ENCODE results near the gene CYP1A2.

Gene CYP1A2
- total RNA-seq: 0 reads per million in 3 donors

DNA sequence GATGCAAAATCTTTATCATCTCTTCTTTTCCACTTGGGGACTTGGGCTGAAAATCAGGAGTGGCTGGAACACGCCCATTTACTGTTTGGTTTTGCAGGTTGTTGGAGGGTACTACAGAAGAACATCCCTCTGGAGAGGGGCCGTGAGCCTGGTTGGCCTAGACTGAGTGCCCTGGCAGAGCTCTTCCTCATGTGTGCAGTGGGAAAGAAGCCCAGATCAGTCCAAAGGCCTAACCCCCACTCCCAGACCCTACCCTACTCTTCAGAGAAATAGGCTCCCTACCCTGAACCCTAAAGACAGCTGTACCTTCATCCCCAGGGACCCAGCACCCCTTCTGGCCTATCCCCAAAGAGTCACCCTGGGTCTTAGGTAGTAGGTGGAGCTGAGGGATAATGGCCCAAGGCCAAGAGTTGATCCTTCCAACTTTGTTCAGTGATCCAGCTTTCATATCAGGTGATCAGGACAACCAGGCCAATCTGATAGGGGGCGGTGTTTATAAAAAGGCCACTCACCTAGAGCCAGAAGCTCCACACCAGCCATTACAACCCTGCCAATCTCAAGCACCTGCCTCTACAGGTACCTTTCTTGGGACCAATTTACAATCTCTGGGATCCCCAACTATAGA, at the start of gene CYP1A2:
Gene CYP1A2 (plus strand): TSS at position 524 of the 625 bp plus-strand sequence. CDS start 894 bp downstream, outside the sequence.
- Histone ChIP-seq H3K4me1 (ENCODE audit: control insufficient read depth, insufficient read depth, low read length, poor library complexity, severe bottlenecking) (no peaks in the 10 kb centered on the region), H3K27me3 (replicated peaks; ENCODE audit: control insufficient read depth, insufficient read depth, low read length, poor library complexity, severe bottlenecking) (no peaks in the 10 kb centered on the region), H3K4me3 (ENCODE audit: insufficient read depth, low read depth, low read length, poor library complexity, severe bottlenecking) (no peak within 1 kb of the TSS), H3K9me3 (ENCODE audit: control insufficient read depth, low read length) (no peaks in the 10 kb centered on the region), H3K36me3 (ENCODE audit: control insufficient read depth, insufficient read depth, low read length) (no peaks in the 10 kb centered on the region), H3K27ac (ENCODE audit: insufficient read depth, low read length, poor library complexity, severe bottlenecking) (no peak within 1 kb of the TSS)
- DNase-seq: no peak

DNA sequence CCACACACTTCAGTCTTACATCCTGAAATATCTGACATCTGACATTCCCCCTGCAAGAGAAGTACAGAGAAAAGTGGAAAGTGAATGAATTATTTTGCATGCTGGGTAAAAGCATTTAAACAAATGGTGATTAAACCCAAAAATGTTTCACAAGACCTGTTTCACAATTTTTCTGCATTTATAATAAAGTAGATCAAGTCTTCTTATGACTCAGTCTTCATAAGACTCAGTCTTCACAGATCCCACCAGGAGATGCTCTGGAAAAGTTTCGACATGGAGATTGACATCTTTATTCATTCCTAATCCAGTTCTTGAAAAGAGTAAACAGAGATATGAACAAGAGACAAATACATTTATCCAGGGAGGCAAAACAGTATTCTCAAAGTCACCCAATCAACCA, 39.6 kb upstream of the CYP1A2 start:
- Histone ChIP-seq H3K4me1 (ENCODE audit: control insufficient read depth, insufficient read depth, low read length, poor library complexity, severe bottlenecking) (peaks cover 3% of the 10 kb centered on the region), H3K9me3 (ENCODE audit: control insufficient read depth, low read length) (no peaks in the 10 kb centered on the region), H3K27ac (ENCODE audit: insufficient read depth, low read length, poor library complexity, severe bottlenecking) (no peak overlapping the region), H3K4me3 (ENCODE audit: insufficient read depth, low read depth, low read length, poor library complexity, severe bottlenecking) (no peak overlapping the region), H3K27me3 (replicated peaks; ENCODE audit: control insufficient read depth, insufficient read depth, low read length, poor library complexity, severe bottlenecking) (no peaks in the 10 kb centered on the region), H3K36me3 (ENCODE audit: control insufficient read depth, insufficient read depth, low read length) (no peaks in the 10 kb centered on the region)
- no peak for DNase-seq

- H3K4me1 ChIP-seq (ENCODE audit: control insufficient read depth, insufficient read depth, low read length, poor library complexity, severe bottlenecking): peaks cover 3% of the 10 kb centered on the region
- H3K36me3 ChIP-seq (ENCODE audit: control insufficient read depth, insufficient read depth, low read length): no peaks in the 10 kb centered on the region
- no peak for DNase-seq
- no peaks in the 10 kb centered on the region for H3K27me3 ChIP-seq (replicated peaks; ENCODE audit: control insufficient read depth, insufficient read depth, low read length, poor library complexity, severe bottlenecking)
- no peak overlapping the region for H3K4me3 ChIP-seq (ENCODE audit: insufficient read depth, low read depth, low read length, poor library complexity, severe bottlenecking)
- no peaks in the 10 kb centered on the region for H3K9me3 ChIP-seq (ENCODE audit: control insufficient read depth, low read length)
- no peak overlapping the region for H3K27ac ChIP-seq (ENCODE audit: insufficient read depth, low read length, poor library complexity, severe bottlenecking)
Measured at GRCh38 chr15:74709892-74710291, 38.8 kb upstream of the CYP1A2 start.

DNA sequence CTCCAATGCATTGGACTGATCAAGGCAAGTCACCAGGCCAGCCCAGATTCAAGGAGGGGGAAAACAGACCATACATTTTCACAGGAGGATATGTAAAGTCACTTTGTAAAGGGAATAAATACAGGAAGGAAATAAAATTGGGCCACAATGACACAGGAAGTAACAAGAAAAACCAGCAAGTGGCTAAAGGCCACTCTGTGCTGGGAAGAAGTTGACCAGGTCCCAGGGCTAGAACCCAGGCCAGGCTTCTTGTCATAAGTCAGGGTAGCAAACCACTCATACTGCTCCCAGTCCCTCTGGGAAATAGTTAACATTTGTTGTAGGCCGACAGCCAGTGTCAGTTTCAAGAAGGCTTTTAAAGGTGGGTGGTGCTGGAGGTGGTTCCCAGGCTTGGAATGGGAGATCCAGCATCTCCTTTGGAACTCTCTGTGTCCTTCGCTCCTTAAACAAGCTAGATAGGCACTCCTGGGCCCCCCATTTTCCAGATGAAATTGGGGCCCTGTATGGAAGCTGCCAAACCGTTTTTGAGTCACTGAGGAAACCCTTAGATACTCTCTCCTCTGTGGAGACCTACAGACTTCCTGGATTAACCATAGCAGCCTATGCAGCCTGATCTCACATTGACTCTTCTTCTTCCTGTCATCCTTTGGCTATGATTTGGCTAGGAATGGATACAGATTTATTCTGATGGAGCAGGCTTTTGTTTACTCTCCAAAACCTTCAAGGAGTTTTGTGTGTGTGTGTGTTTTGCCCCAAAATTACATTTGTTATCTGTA, 38.1 kb upstream of the CYP1A2 start:
- DNase-seq: no peak
- Histone ChIP-seq H3K4me3 (ENCODE audit: insufficient read depth, low read depth, low read length, poor library complexity, severe bottlenecking) (no peak overlapping the region), H3K27me3 (replicated peaks; ENCODE audit: control insufficient read depth, insufficient read depth, low read length, poor library complexity, severe bottlenecking) (no peaks in the 10 kb centered on the region)

GRCh38 chr15:74712311-74712710, 36.3 kb upstream of the CYP1A2 start:
- Histone ChIP-seq H3K27ac (ENCODE audit: insufficient read depth, low read length, poor library complexity, severe bottlenecking) (no peak overlapping the region), H3K27me3 (replicated peaks; ENCODE audit: control insufficient read depth, insufficient read depth, low read length, poor library complexity, severe bottlenecking) (no peaks in the 10 kb centered on the region), H3K4me1 (ENCODE audit: control insufficient read depth, insufficient read depth, low read length, poor library complexity, severe bottlenecking) (peaks cover 3% of the 10 kb centered on the region), H3K36me3 (ENCODE audit: control insufficient read depth, insufficient read depth, low read length) (no peaks in the 10 kb centered on the region), H3K9me3 (ENCODE audit: control insufficient read depth, low read length) (no peaks in the 10 kb centered on the region), H3K4me3 (ENCODE audit: insufficient read depth, low read depth, low read length, poor library complexity, severe bottlenecking) (no peak overlapping the region)
- DNase-seq: no peak

More for the DNA sequence above, 38.1 kb upstream of the CYP1A2 start:
- H3K4me1 ChIP-seq (ENCODE audit: control insufficient read depth, insufficient read depth, low read length, poor library complexity, severe bottlenecking): peaks cover 3% of the 10 kb centered on the region
- H3K27ac ChIP-seq (ENCODE audit: insufficient read depth, low read length, poor library complexity, severe bottlenecking): no peak overlapping the region
- no peaks in the 10 kb centered on the region for H3K36me3 ChIP-seq (ENCODE audit: control insufficient read depth, insufficient read depth, low read length)
- no peaks in the 10 kb centered on the region for H3K9me3 ChIP-seq (ENCODE audit: control insufficient read depth, low read length)

DNA sequence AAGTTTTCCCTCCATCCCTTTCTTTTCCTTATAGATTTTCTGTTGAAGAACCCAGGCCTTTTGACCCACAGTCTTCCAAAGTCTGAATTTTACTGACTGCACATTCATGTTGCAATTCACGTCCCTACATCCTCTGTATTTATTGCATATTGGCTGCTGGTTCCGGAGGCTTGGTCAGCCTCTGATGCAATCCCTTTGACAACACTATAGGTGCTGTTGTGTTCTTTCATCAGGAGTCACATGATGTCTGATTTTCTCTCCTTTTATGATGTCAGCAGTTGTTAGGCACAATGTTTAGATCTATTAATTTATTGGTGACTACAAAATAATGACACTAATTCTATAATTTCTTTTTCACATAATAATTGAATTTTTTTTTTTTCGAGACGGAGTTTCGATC, 32.0 kb upstream of the CYP1A2 start:
- Histone ChIP-seq H3K4me1 (ENCODE audit: control insufficient read depth, insufficient read depth, low read length, poor library complexity, severe bottlenecking) (no peaks in the 10 kb centered on the region), H3K36me3 (ENCODE audit: control insufficient read depth, insufficient read depth, low read length) (no peaks in the 10 kb centered on the region), H3K27ac (ENCODE audit: insufficient read depth, low read length, poor library complexity, severe bottlenecking) (no peak overlapping the region), H3K4me3 (ENCODE audit: insufficient read depth, low read depth, low read length, poor library complexity, severe bottlenecking) (no peak overlapping the region), H3K9me3 (ENCODE audit: control insufficient read depth, low read length) (no peaks in the 10 kb centered on the region), H3K27me3 (replicated peaks; ENCODE audit: control insufficient read depth, insufficient read depth, low read length, poor library complexity, severe bottlenecking) (no peaks in the 10 kb centered on the region)
- no peak for DNase-seq

- H3K36me3 ChIP-seq (ENCODE audit: control insufficient read depth, insufficient read depth, low read length): no peaks in the 10 kb centered on the region
- peaks cover 7% of the 10 kb centered on the region for H3K4me1 ChIP-seq (ENCODE audit: control insufficient read depth, insufficient read depth, low read length, poor library complexity, severe bottlenecking)
- H3K27ac ChIP-seq (ENCODE audit: insufficient read depth, low read length, poor library complexity, severe bottlenecking): no peak overlapping the region
- no peak for DNase-seq
- no peaks in the 10 kb centered on the region for H3K9me3 ChIP-seq (ENCODE audit: control insufficient read depth, low read length)
- no peaks in the 10 kb centered on the region for H3K27me3 ChIP-seq (replicated peaks; ENCODE audit: control insufficient read depth, insufficient read depth, low read length, poor library complexity, severe bottlenecking)
- H3K4me3 ChIP-seq (ENCODE audit: insufficient read depth, low read depth, low read length, poor library complexity, severe bottlenecking): no peak overlapping the region
Measured at GRCh38 chr15:74722591-74722990, 26.1 kb upstream of the CYP1A2 start.

DNA sequence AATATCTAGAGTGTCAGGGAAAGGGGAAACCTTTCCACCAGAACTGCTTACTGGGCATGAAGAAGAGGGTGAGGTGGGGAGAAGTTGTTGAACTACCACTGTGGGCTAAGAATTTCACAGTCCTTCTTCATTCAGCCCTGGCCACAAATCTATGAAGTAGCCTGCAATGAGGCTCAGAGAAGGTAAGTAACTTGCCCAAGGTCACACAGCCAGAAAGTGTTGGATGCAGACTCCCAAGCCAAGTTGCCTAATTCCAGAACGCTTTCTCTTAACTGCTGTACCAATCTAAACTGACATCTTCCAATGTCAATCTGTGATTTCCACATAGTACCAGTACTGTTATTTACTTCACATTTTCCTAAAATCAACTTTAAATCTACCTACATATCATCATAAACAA, 25.5 kb upstream of the CYP1A2 start:
- H3K4me1 ChIP-seq (ENCODE audit: control insufficient read depth, insufficient read depth, low read length, poor library complexity, severe bottlenecking): peaks cover 7% of the 10 kb centered on the region
- H3K27me3 ChIP-seq (replicated peaks; ENCODE audit: control insufficient read depth, insufficient read depth, low read length, poor library complexity, severe bottlenecking): no peaks in the 10 kb centered on the region
- H3K9me3 ChIP-seq (ENCODE audit: control insufficient read depth, low read length): no peaks in the 10 kb centered on the region
- no peak for DNase-seq
- H3K27ac ChIP-seq (ENCODE audit: insufficient read depth, low read length, poor library complexity, severe bottlenecking): no peak overlapping the region
- no peaks in the 10 kb centered on the region for H3K36me3 ChIP-seq (ENCODE audit: control insufficient read depth, insufficient read depth, low read length)
- H3K4me3 ChIP-seq (ENCODE audit: insufficient read depth, low read depth, low read length, poor library complexity, severe bottlenecking): no peak overlapping the region

DNA sequence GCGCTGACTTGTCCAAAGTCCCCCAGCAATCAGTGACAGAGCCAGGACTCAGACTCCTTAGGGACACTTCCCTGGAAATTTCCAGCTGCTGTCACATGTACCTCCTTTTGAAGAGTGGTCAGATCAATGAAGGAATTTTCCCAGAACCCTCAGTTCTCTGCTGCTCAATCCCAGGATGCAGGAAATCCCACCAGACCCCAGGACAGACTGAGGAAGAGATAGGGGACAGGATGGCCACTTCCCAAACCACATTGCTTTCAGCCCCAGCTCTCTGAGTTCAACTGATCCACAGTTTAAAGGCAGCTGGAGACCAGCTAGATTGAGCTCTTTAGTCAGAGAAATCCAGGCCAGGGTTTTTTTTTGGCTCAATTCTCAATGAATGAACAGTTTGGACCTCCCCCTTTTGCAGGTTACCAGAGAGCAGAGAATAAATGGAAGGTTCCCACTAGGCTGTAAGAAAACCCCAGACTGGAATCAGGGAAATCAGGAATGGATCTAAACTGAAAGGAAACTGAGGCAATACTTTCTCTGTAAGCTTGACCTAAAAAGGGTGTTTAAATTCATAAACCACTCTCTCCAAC, 24.8 kb upstream of the CYP1A2 start:
- Histone ChIP-seq H3K9me3 (ENCODE audit: control insufficient read depth, low read length) (no peaks in the 10 kb centered on the region), H3K4me1 (ENCODE audit: control insufficient read depth, insufficient read depth, low read length, poor library complexity, severe bottlenecking) (peaks cover 7% of the 10 kb centered on the region), H3K36me3 (ENCODE audit: control insufficient read depth, insufficient read depth, low read length) (no peaks in the 10 kb centered on the region), H3K27me3 (replicated peaks; ENCODE audit: control insufficient read depth, insufficient read depth, low read length, poor library complexity, severe bottlenecking) (no peaks in the 10 kb centered on the region), H3K4me3 (ENCODE audit: insufficient read depth, low read depth, low read length, poor library complexity, severe bottlenecking) (no peak overlapping the region), H3K27ac (ENCODE audit: insufficient read depth, low read length, poor library complexity, severe bottlenecking) (no peak overlapping the region)
- DNase-seq: no peak

GRCh38 chr15:74724570-74725224, 23.9 kb upstream of the CYP1A2 start:
- no peak overlapping the region for H3K27ac ChIP-seq (ENCODE audit: insufficient read depth, low read length, poor library complexity, severe bottlenecking)
- no peak for DNase-seq
- no peaks in the 10 kb centered on the region for H3K9me3 ChIP-seq (ENCODE audit: control insufficient read depth, low read length)
- no peaks in the 10 kb centered on the region for H3K27me3 ChIP-seq (replicated peaks; ENCODE audit: control insufficient read depth, insufficient read depth, low read length, poor library complexity, severe bottlenecking)
- peaks cover 7% of the 10 kb centered on the region for H3K4me1 ChIP-seq (ENCODE audit: control insufficient read depth, insufficient read depth, low read length, poor library complexity, severe bottlenecking)
- H3K4me3 ChIP-seq (ENCODE audit: insufficient read depth, low read depth, low read length, poor library complexity, severe bottlenecking): no peak overlapping the region
- H3K36me3 ChIP-seq (ENCODE audit: control insufficient read depth, insufficient read depth, low read length): no peaks in the 10 kb centered on the region

All from effector memory CD4-positive, alpha-beta T cell (primary cell).